HEK293 (cell line): ENCODE data around the gene DENND1A.

Source experiments
- PATZ1 ChIP-seq: fragments of 450-650 bp; formaldehyde crosslinking; IDR thresholded peaks from 2 replicates; pipeline ENCODE4 v1.5.1; 2016; ENCODE audit warnings: missing biosample characterization, missing genetic modification characterization
- ZFP3 ChIP-seq: fragments of 450-650 bp; formaldehyde crosslinking; IDR thresholded peaks from 2 replicates; pipeline ENCODE4 v1.5.1; 2016; ENCODE audit warnings: low read depth, missing biosample characterization, missing genetic modification characterization
- ZNF133 ChIP-seq: fragments of 450-650 bp; formaldehyde crosslinking; IDR thresholded peaks from 2 replicates; pipeline ENCODE4 v1.5.1; 2016; ENCODE audit warnings: missing biosample characterization, missing genetic modification characterization
- ZNF146 ChIP-seq: fragments of 450-650 bp; formaldehyde crosslinking; IDR thresholded peaks from 2 replicates; pipeline ENCODE4 v1.5.1; 2016; ENCODE audit warnings: missing biosample characterization, missing genetic modification characterization
- ZNF214 ChIP-seq: fragments of 450-650 bp; formaldehyde crosslinking; IDR thresholded peaks from 2 replicates; pipeline ENCODE4 v1.5.1; 2017; ENCODE audit warnings: missing biosample characterization, mild to moderate bottlenecking, missing genetic modification characterization, borderline replicate concordance
- ZNF530 ChIP-seq: fragments of 450-650 bp; formaldehyde crosslinking; IDR thresholded peaks from 2 replicates; pipeline ENCODE4 v1.5.1; 2016; ENCODE audit warnings: low read depth, missing biosample characterization, missing genetic modification characterization
- TF ChIP-seq, protein P1 (sequence below): fragments of 450-650 bp; formaldehyde crosslinking; IDR thresholded peaks from 2 replicates; pipeline ENCODE4 v1.5.1; 2016; ENCODE audit warnings: missing biosample characterization, missing genetic modification characterization
- TF ChIP-seq, protein P2 (sequence below): fragments of 450-650 bp; formaldehyde crosslinking; IDR thresholded peaks from 2 replicates; pipeline ENCODE4 v1.5.1; 2016; ENCODE audit warnings: missing biosample characterization, missing genetic modification characterization
- TF ChIP-seq, protein P3 (sequence below): fragments of 450-650 bp; formaldehyde crosslinking; IDR thresholded peaks from 2 replicates; pipeline ENCODE4 v1.5.1; 2016; ENCODE audit warnings: missing biosample characterization, missing genetic modification characterization

DNA sequence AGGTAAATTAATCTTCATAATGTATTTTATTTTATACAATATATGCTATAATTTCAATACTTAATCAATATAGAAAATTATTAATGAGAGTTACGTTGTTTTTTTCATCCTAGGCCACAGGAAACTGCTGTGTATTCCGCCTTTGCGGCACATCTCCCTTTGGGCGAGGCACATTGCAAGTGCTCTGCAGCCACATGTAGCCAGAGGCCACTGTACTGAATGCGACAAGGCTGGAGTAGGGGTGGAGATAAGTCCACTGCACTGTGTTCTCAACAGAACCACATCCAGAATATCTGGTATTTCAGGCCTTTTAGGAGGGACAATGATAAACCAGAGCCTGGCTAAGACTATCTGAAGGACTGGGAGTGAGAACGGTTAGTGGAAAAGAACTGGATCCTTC lies 439.2 kb downstream of the DENND1A start:
- TF ChIP-seq ZNF146 (tag by site-specific recombination), result no peak
- no peak for TF ChIP-seq ZNF133 (tag by site-specific recombination)
- TF ChIP-seq ZNF214, result no peak
- TF ChIP-seq ZNF530 (tag by site-specific recombination), result no peak
- TF ChIP-seq, protein P1, sequence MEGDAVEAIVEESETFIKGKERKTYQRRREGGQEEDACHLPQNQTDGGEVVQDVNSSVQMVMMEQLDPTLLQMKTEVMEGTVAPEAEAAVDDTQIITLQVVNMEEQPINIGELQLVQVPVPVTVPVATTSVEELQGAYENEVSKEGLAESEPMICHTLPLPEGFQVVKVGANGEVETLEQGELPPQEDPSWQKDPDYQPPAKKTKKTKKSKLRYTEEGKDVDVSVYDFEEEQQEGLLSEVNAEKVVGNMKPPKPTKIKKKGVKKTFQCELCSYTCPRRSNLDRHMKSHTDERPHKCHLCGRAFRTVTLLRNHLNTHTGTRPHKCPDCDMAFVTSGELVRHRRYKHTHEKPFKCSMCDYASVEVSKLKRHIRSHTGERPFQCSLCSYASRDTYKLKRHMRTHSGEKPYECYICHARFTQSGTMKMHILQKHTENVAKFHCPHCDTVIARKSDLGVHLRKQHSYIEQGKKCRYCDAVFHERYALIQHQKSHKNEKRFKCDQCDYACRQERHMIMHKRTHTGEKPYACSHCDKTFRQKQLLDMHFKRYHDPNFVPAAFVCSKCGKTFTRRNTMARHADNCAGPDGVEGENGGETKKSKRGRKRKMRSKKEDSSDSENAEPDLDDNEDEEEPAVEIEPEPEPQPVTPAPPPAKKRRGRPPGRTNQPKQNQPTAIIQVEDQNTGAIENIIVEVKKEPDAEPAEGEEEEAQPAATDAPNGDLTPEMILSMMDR (tag by site-specific recombination), result no peak
- TF ChIP-seq, protein P2, sequence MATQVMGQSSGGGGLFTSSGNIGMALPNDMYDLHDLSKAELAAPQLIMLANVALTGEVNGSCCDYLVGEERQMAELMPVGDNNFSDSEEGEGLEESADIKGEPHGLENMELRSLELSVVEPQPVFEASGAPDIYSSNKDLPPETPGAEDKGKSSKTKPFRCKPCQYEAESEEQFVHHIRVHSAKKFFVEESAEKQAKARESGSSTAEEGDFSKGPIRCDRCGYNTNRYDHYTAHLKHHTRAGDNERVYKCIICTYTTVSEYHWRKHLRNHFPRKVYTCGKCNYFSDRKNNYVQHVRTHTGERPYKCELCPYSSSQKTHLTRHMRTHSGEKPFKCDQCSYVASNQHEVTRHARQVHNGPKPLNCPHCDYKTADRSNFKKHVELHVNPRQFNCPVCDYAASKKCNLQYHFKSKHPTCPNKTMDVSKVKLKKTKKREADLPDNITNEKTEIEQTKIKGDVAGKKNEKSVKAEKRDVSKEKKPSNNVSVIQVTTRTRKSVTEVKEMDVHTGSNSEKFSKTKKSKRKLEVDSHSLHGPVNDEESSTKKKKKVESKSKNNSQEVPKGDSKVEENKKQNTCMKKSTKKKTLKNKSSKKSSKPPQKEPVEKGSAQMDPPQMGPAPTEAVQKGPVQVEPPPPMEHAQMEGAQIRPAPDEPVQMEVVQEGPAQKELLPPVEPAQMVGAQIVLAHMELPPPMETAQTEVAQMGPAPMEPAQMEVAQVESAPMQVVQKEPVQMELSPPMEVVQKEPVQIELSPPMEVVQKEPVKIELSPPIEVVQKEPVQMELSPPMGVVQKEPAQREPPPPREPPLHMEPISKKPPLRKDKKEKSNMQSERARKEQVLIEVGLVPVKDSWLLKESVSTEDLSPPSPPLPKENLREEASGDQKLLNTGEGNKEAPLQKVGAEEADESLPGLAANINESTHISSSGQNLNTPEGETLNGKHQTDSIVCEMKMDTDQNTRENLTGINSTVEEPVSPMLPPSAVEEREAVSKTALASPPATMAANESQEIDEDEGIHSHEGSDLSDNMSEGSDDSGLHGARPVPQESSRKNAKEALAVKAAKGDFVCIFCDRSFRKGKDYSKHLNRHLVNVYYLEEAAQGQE (tag by site-specific recombination), result no peak
- TF ChIP-seq, protein P3, sequence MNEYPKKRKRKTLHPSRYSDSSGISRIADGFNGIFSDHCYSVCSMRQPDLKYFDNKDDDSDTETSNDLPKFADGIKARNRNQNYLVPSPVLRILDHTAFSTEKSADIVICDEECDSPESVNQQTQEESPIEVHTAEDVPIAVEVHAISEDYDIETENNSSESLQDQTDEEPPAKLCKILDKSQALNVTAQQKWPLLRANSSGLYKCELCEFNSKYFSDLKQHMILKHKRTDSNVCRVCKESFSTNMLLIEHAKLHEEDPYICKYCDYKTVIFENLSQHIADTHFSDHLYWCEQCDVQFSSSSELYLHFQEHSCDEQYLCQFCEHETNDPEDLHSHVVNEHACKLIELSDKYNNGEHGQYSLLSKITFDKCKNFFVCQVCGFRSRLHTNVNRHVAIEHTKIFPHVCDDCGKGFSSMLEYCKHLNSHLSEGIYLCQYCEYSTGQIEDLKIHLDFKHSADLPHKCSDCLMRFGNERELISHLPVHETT (tag by site-specific recombination), result no peak
- TF ChIP-seq PATZ1 (tag by site-specific recombination), result no peak
- no peak for TF ChIP-seq ZFP3
